Skin epidermis (tissue), 12 donors: ENCODE measurements around the gene CWH43.
A peak's percentile ranks its signal among the peaks of the same experiment; 100 is the strongest.
"Not testable (repeated sequence)": the region's sequence is repeated elsewhere in the genome, so short reads cannot be mapped to it uniquely, and the experiment has no call there.

ENCODE experiments used
- H3K27ac ChIP-seq, 21 experiments: fragments of 200-600 bp; sonication (generic) in 11 of 21; one replicate each; pipeline ENCODE4 v1.5.0; 2020; ENCODE audit warnings: mild to moderate bottlenecking in 3 of 21, inconsistent platforms in 2 of 21, moderate library complexity in 2 of 21
- H3K4me3 ChIP-seq, 7 experiments: fragments of 200-600 bp; sonication (generic) in 2 of 7; one replicate each; pipeline ENCODE4 v1.5.0; 2020; ENCODE audit warnings: inconsistent platforms in 2 of 7, mild to moderate bottlenecking in 2 of 7, moderate library complexity in 1 of 7

The CWH43 gene

GRCh38 chr4:48970471-48970921 lies 15.6 kb upstream of the CWH43 start:
- H3K27ac ChIP-seq = peak overlapping the region in 6 of 21 experiments; percentile 12 to 74 (median 29)
- no peak overlapping the region for H3K4me3 ChIP-seq

DNA sequence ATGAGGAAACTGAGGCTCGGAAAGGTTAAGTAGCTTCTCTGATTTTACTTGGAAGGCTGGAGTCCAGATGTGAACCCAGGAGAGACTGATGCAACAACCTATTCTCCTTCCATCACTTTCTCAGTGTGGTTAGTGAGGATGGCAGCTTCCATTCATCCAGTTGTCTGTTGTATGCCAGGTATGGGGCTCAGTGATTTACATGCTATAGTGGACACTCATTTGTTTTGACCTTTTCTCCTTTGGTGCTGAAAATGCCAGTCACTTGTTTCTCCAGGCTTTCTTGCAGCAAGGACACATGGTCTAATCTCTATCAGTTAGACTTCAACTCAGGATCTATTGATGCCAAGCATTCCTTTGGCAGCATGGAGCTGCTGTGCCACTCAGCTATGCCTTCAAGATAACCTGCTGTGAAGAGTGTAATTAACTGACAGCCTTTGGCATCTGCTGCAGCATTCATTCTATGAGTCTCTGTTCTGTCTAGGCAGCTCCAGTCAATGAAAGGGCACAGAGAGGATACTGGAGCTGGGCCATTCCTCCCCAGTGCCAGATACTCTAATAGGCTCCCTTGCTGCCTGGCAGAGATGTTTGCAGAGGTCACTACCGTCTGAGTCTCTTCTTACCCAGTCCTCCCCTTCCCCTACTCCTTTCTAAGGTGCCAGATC lies 11.0 kb upstream of the CWH43 start:
- H3K4me3 ChIP-seq = no peak overlapping the region
- no peak overlapping the region for H3K27ac ChIP-seq

DNA sequence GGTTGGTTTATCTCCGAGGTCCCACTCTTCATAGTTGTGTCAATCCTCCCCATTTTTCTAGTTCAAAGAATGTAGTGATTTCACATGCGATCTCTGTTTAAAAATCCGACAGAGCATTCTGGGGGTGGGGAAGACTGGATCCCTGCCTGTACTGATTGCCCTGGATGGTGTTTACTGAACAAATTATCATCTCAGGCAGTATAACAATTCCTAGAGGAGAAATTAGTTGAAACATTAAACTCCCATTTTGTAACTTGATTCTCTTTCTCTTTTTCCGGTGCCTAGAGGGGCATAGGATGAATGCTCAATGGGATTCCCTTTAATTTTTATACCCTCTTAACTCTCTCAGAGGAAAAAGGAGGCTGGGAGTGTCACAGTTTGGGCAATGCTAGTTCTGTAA lies 10.0 kb upstream of the CWH43 start:
- H3K4me3 ChIP-seq = no peak overlapping the region

GRCh38 chr4:48979914-48980579 lies 6.0 kb upstream of the CWH43 start:
- H3K27ac ChIP-seq = peak overlapping the region in 3 of 21 experiments; percentile 14 to 59 (median 29)
- H3K4me3 ChIP-seq = no peak overlapping the region

More for the DNA sequence above, 10.0 kb upstream of the CWH43 start:
- no peak overlapping the region for H3K27ac ChIP-seq

- H3K27ac ChIP-seq, H3K4me3 ChIP-seq: not testable (repeated sequence)
Measured at GRCh38 chr4:48984005-48984404, 2.1 kb upstream of the CWH43 start.

GRCh38 chr4:48985602-48985975 lies 486 bp upstream of the CWH43 start:
- H3K4me3 ChIP-seq = peak overlapping the region in 2 of 7 experiments; percentile 33 to 49
- peak overlapping the region in 1 of 21 experiments; percentile 70 for H3K27ac ChIP-seq

- H3K27ac ChIP-seq = peak overlapping the region in 20 of 21 experiments; percentile 33 to 84 (median 68)
- peak overlapping the region; percentile 26 to 49 (median 36) for H3K4me3 ChIP-seq
Measured at GRCh38 chr4:48986654-48987164, 634 bp downstream of the CWH43 start.

DNA sequence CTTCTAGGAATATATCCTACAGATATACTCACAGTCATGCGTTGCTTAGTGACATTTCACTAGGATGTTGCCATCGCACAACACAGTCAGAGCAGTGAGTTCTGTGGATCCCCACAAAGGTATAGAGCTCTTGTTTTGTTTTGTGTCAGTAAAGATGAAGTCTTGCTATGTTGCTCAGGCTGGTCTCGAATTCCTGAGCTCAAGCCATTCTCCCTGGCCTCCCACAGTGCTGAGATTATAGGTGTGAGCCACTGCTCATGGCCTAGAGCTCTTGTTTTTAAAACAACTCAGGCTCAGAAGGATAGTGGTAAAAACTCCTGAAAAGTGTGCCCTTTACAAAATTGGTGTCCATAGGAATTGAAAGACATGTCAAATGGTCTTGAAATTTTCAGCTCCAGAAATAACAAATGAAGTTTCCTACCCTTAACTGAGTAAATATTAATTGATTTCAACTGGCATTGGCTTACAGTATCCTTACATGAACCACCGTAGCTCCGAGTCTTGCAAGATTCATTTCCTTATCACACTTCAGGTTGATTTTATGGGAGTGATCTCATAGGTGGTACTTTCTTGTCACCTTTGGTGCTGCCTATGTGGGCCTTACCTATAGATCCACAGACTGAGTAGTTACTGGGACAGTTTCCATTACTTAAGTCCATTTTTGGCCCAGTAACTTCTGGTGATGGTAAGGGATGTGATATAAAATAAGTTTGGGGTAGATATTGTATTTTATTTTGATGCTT lies 3.6 kb downstream of the CWH43 start:
- Histone ChIP-seq H3K4me3 (no peak overlapping the region), H3K27ac (no peak overlapping the region)

DNA sequence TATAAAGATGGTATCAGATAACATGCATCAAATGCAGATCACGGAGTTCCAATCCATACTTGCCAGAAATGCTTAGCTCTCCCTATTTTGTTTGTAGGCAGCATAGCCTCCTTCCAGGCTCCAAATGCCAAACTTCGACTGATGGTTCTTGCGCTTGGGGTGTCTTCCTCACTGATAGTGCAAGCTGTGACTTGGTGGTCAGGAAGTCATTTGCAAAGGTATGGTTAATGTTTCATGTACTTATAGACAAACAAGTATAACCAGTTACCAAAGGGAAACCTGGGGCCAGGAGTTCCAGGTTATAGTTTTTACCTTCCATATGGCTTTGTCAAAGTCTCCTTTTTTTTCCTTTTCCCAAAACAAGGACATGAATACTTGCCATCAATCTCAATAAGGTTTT lies 5.3 kb downstream of the CWH43 start:
- no peak overlapping the region for H3K4me3 ChIP-seq
- H3K27ac ChIP-seq = no peak overlapping the region

- no peak overlapping the region for H3K27ac ChIP-seq
Measured at GRCh38 chr4:48997962-48998361, 11.9 kb downstream of the CWH43 start.

GRCh38 chr4:48998440-48998839 lies 12.4 kb downstream of the CWH43 start:
- no peak overlapping the region for H3K27ac ChIP-seq
- H3K4me3 ChIP-seq = no peak overlapping the region

More at GRCh38 chr4:48997962-48998361, 11.9 kb downstream of the CWH43 start:
- no peak overlapping the region for H3K4me3 ChIP-seq

- Histone ChIP-seq H3K27ac (no peak overlapping the region), H3K4me3 (no peak overlapping the region)
Measured at GRCh38 chr4:49000806-49001205, 14.7 kb downstream of the CWH43 start.

DNA sequence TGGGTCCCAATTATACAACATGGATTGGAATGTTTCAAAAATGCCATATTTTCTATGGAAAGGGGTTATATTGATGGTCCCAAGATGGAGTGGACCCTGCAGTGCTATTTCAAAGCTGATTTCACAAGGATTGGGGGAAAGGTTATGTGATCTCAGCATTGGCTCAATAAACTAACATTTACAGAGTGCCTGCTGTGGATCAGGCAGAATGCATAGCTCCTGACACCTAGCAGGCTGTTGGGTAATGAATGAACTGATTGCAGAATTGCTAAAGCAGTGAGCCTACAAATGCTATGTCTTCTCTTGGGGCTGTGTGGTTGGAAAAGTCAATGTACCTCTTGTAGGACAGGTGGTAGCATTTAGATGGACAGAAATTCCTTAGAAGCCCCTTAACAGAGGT lies 16.9 kb downstream of the CWH43 start:
- H3K4me3 ChIP-seq = no peak overlapping the region
- H3K27ac ChIP-seq = no peak overlapping the region

DNA sequence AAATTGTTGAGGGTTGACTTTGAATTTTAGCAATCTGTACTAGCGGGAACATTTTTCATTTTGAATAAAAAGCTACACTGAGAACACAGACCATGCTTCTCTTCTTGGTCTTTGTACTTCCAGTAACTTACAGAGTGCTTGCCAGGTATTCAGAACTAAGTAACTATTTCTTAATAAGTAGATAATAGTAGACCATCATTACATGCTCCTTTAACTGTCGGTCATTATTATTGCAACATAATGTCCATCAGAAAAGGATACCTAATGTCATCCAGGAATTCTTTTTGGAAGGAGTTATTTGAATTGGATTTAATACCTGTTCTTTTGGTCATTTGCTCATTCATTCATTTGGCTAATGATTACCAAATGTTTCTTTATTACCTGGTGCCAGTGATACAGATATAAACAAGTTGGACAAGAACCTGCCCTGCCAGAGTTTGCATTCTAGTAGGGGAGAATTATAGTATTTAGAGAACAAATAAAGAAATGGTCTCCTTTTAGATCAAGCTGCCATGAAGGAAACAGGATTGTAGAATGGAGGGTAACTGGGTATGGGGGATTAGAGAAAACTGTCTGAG lies 32.7 kb downstream of the CWH43 start:
- H3K4me3 ChIP-seq = no peak overlapping the region
- no peak overlapping the region for H3K27ac ChIP-seq

- H3K4me3 ChIP-seq = no peak overlapping the region
- H3K27ac ChIP-seq = no peak overlapping the region
Measured at GRCh38 chr4:49032440-49033161, 46.5 kb downstream of the CWH43 start.

- H3K27ac ChIP-seq = no peak overlapping the region
- no peak overlapping the region for H3K4me3 ChIP-seq
Measured at GRCh38 chr4:49036528-49036927, 50.5 kb downstream of the CWH43 start.

DNA sequence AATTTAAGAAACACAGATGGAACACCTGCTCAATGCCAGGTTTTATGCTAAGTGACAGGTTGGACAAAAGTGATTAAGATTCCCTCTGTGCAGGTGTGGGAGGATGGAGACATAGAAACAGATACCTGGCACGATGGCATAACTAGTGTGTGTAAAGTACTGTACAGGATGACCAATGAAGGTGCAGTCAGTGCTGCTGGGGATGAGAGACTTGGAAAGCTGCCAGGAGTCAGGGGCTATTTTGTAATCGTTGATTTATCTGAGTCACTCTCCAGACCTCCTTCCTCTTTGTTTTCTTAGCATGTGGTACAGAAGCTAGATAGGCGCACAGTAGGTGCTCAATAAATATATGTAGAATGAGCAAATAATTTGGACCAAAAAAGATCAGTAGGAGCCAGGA lies 58.2 kb downstream of the CWH43 start:
- no peak overlapping the region for H3K4me3 ChIP-seq
- H3K27ac ChIP-seq = no peak overlapping the region

DNA sequence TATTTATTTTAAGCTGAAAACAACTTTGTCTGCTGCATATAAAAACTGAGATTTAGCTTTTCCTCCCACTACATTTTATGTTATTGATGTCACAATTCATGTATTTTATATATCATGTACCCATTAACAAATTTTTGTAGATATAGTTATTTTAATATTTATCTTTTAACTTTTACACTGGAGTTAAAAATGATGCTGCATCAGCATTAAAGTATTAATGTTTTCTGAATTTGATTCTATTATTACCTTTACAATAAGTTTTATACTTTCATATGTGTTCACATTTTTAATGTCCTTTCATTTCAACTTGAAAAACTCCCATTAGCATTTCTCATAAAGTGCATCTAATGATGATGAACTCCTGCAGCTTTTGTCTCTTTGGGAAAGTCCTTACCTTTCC lies 72.2 kb downstream of the CWH43 start:
- H3K4me3 ChIP-seq = no peak overlapping the region

GRCh38 chr4:49063670-49064069 lies 77.6 kb downstream of the CWH43 start:
- Histone ChIP-seq H3K27ac (no peak overlapping the region), H3K4me3 (no peak overlapping the region)

More for the DNA sequence above, 72.2 kb downstream of the CWH43 start:
- H3K27ac ChIP-seq = no peak overlapping the region
